Measurements from ENCODE around the gene PSMC1.

Gene PSMC1

GRCh38 chr14:90276646-90277367, 20.5 kb downstream of the PSMC1 start:
- no peak for TF ChIP-seq CTCF (IDR thresholded peaks at IDR 0.05; ENCODE audit: low read length, missing control alignments)
- no peak for DNase-seq (ENCODE audit: low read depth)
- H3K4me3 ChIP-seq (replicated peaks; ENCODE audit: low read depth, low read length), result no peak overlapping the region

DNA sequence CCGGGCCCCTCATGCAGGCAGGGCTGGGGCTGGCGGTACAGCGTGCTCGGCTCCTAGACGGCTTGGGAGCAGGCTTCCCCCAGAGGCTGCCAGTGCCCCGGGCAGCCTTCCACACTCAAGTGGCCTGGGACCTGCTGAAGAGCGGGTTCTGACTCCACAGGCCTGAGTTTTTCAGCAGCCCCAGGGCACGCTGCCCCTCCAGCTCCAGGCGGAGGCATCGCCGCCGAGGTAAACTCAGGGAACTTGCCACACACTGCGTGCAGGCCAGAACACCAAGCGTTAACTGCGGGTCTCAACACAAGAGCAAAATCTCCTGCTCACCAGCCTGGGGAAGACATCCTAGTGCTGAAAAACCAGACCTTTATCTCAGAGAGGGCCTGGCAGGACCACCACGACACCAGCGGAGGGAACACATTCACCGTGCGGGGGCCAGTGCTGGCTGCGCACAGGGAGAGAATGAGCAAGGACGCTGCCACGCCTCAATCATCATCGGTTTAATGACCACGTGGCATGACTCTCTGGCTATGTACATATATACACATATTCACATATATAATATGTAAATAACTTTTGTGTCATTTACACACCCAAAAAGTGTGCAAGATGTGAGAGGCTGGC, 21.3 kb downstream of the PSMC1 start:
- no peak for DNase-seq (ENCODE audit: low read depth)
- no peak for TF ChIP-seq CTCF (IDR thresholded peaks at IDR 0.05; ENCODE audit: low read length, missing control alignments)
- no peak overlapping the region for H3K4me3 ChIP-seq (replicated peaks; ENCODE audit: low read depth, low read length)

GRCh38 chr14:90278199-90279175, 22.1 kb downstream of the PSMC1 start:
- no peak for DNase-seq (ENCODE audit: low read depth)
- TF ChIP-seq CTCF (IDR thresholded peaks at IDR 0.05; ENCODE audit: low read length, missing control alignments), result no peak
- no peak overlapping the region for H3K4me3 ChIP-seq (replicated peaks; ENCODE audit: low read depth, low read length)

DNA sequence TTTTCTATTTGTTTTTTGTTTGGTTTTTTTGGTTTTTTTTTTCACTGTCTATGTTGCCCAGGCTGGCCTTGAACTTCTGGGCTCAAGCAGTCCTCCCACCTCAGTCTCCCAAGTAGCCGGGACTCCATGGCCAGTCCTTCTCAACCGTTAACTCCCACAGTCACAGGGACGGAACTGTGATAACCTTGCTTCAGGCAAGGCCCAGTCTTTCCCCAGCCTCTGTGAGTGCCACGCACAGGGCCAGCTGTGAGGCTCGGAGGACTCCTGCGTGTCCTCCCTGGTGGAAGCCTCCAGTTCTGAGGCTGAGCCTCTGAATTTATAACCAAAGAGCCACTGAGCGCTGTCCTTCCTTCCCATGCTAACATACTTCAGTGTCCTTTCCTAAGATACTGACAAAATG, 23.7 kb downstream of the PSMC1 start:
- TF ChIP-seq CTCF (IDR thresholded peaks at IDR 0.05; ENCODE audit: low read length, missing control alignments), result no peak
- H3K4me3 ChIP-seq (replicated peaks; ENCODE audit: low read depth, low read length), result no peak overlapping the region
- DNase-seq (ENCODE audit: low read depth), result no peak

GRCh38 chr14:90281261-90281660, 24.9 kb downstream of the PSMC1 start:
- DNase-seq (ENCODE audit: low read depth), result peak; percentile 72
- TF ChIP-seq CTCF (IDR thresholded peaks at IDR 0.05; ENCODE audit: low read length, missing control alignments), result no peak
- H3K4me3 ChIP-seq (replicated peaks; ENCODE audit: low read depth, low read length), result no peak overlapping the region

DNA sequence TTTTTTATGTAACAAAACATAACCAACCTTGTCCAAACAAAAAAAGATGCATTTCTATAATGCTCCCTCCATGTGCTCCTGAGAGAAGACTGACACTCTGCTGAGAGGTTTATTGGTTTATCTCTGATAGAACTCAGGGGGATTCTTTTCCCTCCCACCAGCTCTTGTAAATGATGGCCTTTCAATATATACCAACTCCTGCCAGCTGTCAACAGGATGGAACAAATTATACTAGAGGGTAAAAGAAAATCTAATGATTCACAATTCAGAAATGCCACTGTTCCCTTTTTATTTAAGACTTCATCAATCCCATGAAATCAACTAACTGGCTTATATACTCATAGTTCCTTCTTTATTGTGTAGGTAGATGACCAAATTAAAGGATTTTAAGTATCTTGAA, 25.4 kb downstream of the PSMC1 start:
- TF ChIP-seq CTCF (IDR thresholded peaks at IDR 0.05; ENCODE audit: low read length, missing control alignments), result no peak
- no peak for DNase-seq (ENCODE audit: low read depth)
- no peak overlapping the region for H3K4me3 ChIP-seq (replicated peaks; ENCODE audit: low read depth, low read length)
